Liver (tissue), 9 donors: ENCODE data around the gene AVL9. TPM values are rescaled to one million over a fixed set of nuclear protein-coding genes. Genes with fewer than 3 reads are reported as not detected.
"Not testable (repeated sequence)": the region's sequence is repeated elsewhere in the genome, so short reads cannot be mapped to it uniquely, and the experiment has no call there.

Experiments used
- DNase-seq: peaks from one replicate; pipeline ENCODE4 v3.0.0-alpha.2; 2017; ENCODE audit warnings: low spot score
- H3K27ac ChIP-seq, 2 donors: one replicate each; pipeline ENCODE4 v1.7.0; 2013; ENCODE audit warnings: inconsistent platforms in 2 of 2, low read length in 2 of 2, control low read depth in 1 of 2, low read depth in 1 of 2, mild to moderate bottlenecking in 1 of 2
- H3K27me3 ChIP-seq, 4 donors: one replicate each; pipeline versions ENCODE4 v1.6.1 to v1.7.0; 2013; ENCODE audit warnings: low read length in 3 of 4, inconsistent platforms in 1 of 4, mild to moderate bottlenecking in 1 of 4, moderate library complexity in 1 of 4; ENCODE audit not compliant: control insufficient read depth in 4 of 4, insufficient read depth in 4 of 4
- H3K36me3 ChIP-seq, 4 donors: one replicate each; pipeline versions ENCODE4 v1.6.1 to v1.7.0; 2013; ENCODE audit warnings: low read length in 3 of 4, mild to moderate bottlenecking in 3 of 4, low read depth in 1 of 4, moderate library complexity in 1 of 4; ENCODE audit not compliant: control insufficient read depth in 4 of 4, insufficient read depth in 3 of 4
- H3K4me1 ChIP-seq, 4 donors: one replicate each; pipeline versions ENCODE4 v1.6.1 to v1.7.0; 2013; ENCODE audit warnings: low read length in 3 of 4, mild to moderate bottlenecking in 3 of 4, moderate library complexity in 1 of 4; ENCODE audit not compliant: control insufficient read depth in 4 of 4, insufficient read depth in 4 of 4
- H3K4me3 ChIP-seq, 3 donors: one replicate each; pipeline versions ENCODE4 v1.6.1 to v1.7.0; 2013; ENCODE audit warnings: low read length in 3 of 3, control low read depth in 1 of 3, low read depth in 1 of 3, mild to moderate bottlenecking in 1 of 3
- H3K9ac ChIP-seq, 2 donors: one replicate each; pipeline ENCODE4 v1.7.0; 2013; ENCODE audit warnings: low read length in 2 of 2, mild to moderate bottlenecking in 2 of 2, moderate library complexity in 2 of 2, control low read depth in 1 of 2, low read depth in 1 of 2
- H3K9me3 ChIP-seq, 4 donors: one replicate each; pipeline versions ENCODE4 v1.6.1 to v1.7.0; 2013; ENCODE audit warnings: low read length in 3 of 4; ENCODE audit not compliant: control insufficient read depth in 4 of 4
- CTCF ChIP-seq: fragments of 150-350 bp; IDR thresholded peaks from 2 replicates; pipeline ENCODE4 v1.5.1; 2017; ENCODE audit warnings: improper control_type of control experiment, low read depth, low read length; ENCODE audit not compliant: missing input control
- FOXA1 ChIP-seq: IDR thresholded peaks from 2 replicates; pipeline ENCODE4 v1.6.1; 2016; ENCODE audit warnings: antibody characterized with exemption
- FOXA2 ChIP-seq: IDR thresholded peaks from 2 replicates; pipeline ENCODE4 v1.6.1; 2016; ENCODE audit warnings: antibody characterized with exemption
- GABPA ChIP-seq, 2 donors: IDR thresholded peaks in 1 of 2; conservative IDR thresholded peaks in 1 of 2; 2 replicates each; pipeline ENCODE4 v1.6.1; 2016; ENCODE audit warnings: antibody characterized with exemption in 2 of 2, mild to moderate bottlenecking in 1 of 2, moderate library complexity in 1 of 2
- HNF4A ChIP-seq, 2 donors: conservative IDR thresholded peaks; 2 replicates each; pipeline ENCODE4 v1.6.1; 2016; ENCODE audit warnings: antibody characterized with exemption in 2 of 2, mild to moderate bottlenecking in 2 of 2
- HNF4G ChIP-seq: IDR thresholded peaks from 2 replicates; pipeline ENCODE4 v1.6.1; 2016; ENCODE audit warnings: antibody characterized with exemption
- JUND ChIP-seq, 2 donors: IDR thresholded peaks; 2 replicates each; pipeline ENCODE4 v1.6.1; 2016; ENCODE audit warnings: antibody characterized with exemption in 2 of 2
- RAD21 ChIP-seq, 2 donors: IDR thresholded peaks; 2 replicates each; pipeline ENCODE4 v1.6.1; 2016; ENCODE audit warnings: antibody characterized with exemption in 2 of 2, mild to moderate bottlenecking in 2 of 2
- REST ChIP-seq: IDR thresholded peaks from 2 replicates; pipeline ENCODE4 v1.6.1; 2016; ENCODE audit warnings: antibody characterized with exemption, mild to moderate bottlenecking
- RXRA ChIP-seq, 2 donors: IDR thresholded peaks; 2 replicates each; pipeline ENCODE4 v1.6.1; 2017 to 2018; ENCODE audit warnings: antibody characterized with exemption in 2 of 2, mild to moderate bottlenecking in 1 of 2
- SP1 ChIP-seq: IDR thresholded peaks from 2 replicates; pipeline ENCODE4 v1.6.1; 2018; ENCODE audit warnings: antibody characterized with exemption, mild to moderate bottlenecking
- TAF1 ChIP-seq: conservative IDR thresholded peaks from 2 replicates; pipeline ENCODE4 v1.6.1; 2016; ENCODE audit warnings: antibody characterized with exemption, mild to moderate bottlenecking
- YY1 ChIP-seq: IDR thresholded peaks from 2 replicates; pipeline ENCODE4 v1.6.1; 2016; ENCODE audit warnings: antibody characterized with exemption, mild to moderate bottlenecking
- WGBS: extraction: QIAGEN DNeasy Blood & Tissue Kit; methylation state at CpG from one replicate; pipeline ENCODE4 v1.1.7; 2013; 5-methylcytosine and 5-hydroxymethylcytosine counted together
- polyA plus RNA-seq, 2 donors: library from polyadenylated mRNA; stranded (reverse) in 1 of 2; unstranded in 1 of 2; fragments of 200-250 nt in 1 of 2; fragments of >200 nt in 1 of 2; fragmentation: Nextera tagmentation in 1 of 2; extraction: Ambion mirVana in 1 of 2; gene quantifications; one replicate each; pipeline versions ENCODE4 v1.2.1 to v1.2.3, GENCODE V29; 2013 to 2015
- total RNA-seq, 2 donors: library from RNA; depleted of rRNA; stranded (reverse); fragments of >200 nt; gene quantifications; one replicate each; pipeline ENCODE4 v1.2.3, GENCODE V29; 2014
- TF ChIP-seq, protein P1 (sequence below): IDR thresholded peaks from 2 replicates; pipeline ENCODE4 v1.6.1; 2016; ENCODE audit warnings: antibody characterized with exemption
- donor health status: healthy.
- donor health status: healthy.
- donor health status: healthy.
- donor health status: healthy.
- donor health status: healthy.

AVL9 gene
- total and polyA plus RNA-seq, 4 donors, result 5.5 to 18.5 (median 11.6) TPM

DNA sequence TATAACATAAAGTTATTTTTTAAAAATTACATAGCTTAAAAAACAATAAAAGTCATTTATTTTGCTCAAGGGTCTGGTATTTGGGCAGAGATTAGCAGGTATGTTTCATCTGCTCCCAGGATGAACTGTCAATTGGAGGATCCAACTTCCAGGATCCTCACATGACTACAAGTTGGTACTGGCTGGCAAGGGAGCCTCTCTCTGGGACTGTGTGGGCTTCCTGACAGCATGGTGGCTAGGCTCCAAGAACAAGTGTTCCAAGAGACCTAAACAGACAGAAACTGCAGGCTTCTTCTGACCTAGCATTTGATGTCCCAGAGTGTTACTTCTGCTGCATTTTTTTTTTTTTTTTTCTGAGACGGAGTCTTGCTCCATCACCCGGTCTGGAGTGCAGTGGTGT is 107.2 kb downstream of the AVL9 start:
- H3K27ac ChIP-seq, result no peak overlapping the region
- no peak for DNase-seq
- no peaks in the 10 kb centered on the region for H3K36me3 ChIP-seq
- no peak overlapping the region for H3K9ac ChIP-seq
- peaks cover 0 to 3% (median 3%) of the 10 kb centered on the region in 4 donors for H3K9me3 ChIP-seq
- 90% methylated on average over 2 of the region's 2 CpGs for WGBS
- no peaks in the 10 kb centered on the region for H3K4me1 ChIP-seq
- TF ChIP-seq REST, result no peak
- TF ChIP-seq TAF1, result no peak
- TF ChIP-seq CTCF, result no peak
- no peak for TF ChIP-seq GABPA (IDR thresholded peaks at IDR 0.05 in 1 of 2, conservative IDR thresholded peaks at IDR 0.05 in 1 of 2)
- no peak for TF ChIP-seq SP1
- TF ChIP-seq RAD21 (IDR thresholded peaks at IDR 0.05), result no peak
- no peak for TF ChIP-seq FOXA2
- no peak for TF ChIP-seq JUND (IDR thresholded peaks at IDR 0.05)
- no peak for TF ChIP-seq YY1
- TF ChIP-seq RXRA (IDR thresholded peaks at IDR 0.05), result no peak
- no peak for TF ChIP-seq HNF4A (conservative IDR thresholded peaks at IDR 0.05)
- no peak for TF ChIP-seq HNF4G
- no peak for TF ChIP-seq FOXA1
- TF ChIP-seq, protein P1, sequence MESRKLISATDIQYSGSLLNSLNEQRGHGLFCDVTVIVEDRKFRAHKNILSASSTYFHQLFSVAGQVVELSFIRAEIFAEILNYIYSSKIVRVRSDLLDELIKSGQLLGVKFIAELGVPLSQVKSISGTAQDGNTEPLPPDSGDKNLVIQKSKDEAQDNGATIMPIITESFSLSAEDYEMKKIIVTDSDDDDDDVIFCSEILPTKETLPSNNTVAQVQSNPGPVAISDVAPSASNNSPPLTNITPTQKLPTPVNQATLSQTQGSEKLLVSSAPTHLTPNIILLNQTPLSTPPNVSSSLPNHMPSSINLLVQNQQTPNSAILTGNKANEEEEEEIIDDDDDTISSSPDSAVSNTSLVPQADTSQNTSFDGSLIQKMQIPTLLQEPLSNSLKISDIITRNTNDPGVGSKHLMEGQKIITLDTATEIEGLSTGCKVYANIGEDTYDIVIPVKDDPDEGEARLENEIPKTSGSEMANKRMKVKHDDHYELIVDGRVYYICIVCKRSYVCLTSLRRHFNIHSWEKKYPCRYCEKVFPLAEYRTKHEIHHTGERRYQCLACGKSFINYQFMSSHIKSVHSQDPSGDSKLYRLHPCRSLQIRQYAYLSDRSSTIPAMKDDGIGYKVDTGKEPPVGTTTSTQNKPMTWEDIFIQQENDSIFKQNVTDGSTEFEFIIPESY, result no peak
- no peaks in the 10 kb centered on the region for H3K27me3 ChIP-seq
- no peak overlapping the region for H3K4me3 ChIP-seq

GRCh38 chr7:32603492-32603891 is 108.2 kb downstream of the AVL9 start:
- not testable (repeated sequence) for H3K27me3 ChIP-seq, H3K27ac ChIP-seq
- 80% methylated on average over 3 of the region's 3 CpGs for WGBS

DNA sequence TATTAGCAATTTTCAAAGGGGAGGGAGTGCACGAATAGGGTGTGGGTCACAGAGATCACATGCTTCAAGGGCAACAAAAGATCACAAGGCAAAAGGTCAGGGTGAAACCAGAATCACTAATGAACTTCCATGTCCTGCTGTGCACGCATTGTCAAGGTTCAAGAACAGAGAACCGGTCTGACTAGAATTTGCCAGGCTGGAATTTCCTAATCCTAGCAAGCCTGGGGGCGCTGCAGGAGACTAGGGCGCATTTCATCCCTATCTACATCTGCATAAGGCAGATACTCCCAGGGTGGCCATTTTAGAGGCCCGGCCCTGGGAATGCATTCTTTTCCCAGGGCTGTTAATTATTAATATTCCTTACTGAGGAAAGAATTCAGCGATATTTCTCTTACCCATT is 108.8 kb downstream of the AVL9 start:
- not testable (repeated sequence) for DNase-seq, H3K9ac ChIP-seq, H3K27me3 ChIP-seq, H3K4me1 ChIP-seq, H3K4me3 ChIP-seq, H3K9me3 ChIP-seq, H3K36me3 ChIP-seq, H3K27ac ChIP-seq
- WGBS, result 85% methylated on average over 7 of the region's 7 CpGs

More at GRCh38 chr7:32603492-32603891, 108.2 kb downstream of the AVL9 start:
- not testable (repeated sequence) for H3K9me3 ChIP-seq, H3K4me3 ChIP-seq, H3K36me3 ChIP-seq, DNase-seq, H3K4me1 ChIP-seq, H3K9ac ChIP-seq
